NK-92 (cell line): ENCODE results near the gene OR2T4.

Experiments used
- DNase-seq: peaks from one replicate; lab custom pipeline; 2025; ENCODE audit not compliant: unreplicated experiment; lab: John Stamatoyannopoulos, UW

The OR2T4 gene, protein sequence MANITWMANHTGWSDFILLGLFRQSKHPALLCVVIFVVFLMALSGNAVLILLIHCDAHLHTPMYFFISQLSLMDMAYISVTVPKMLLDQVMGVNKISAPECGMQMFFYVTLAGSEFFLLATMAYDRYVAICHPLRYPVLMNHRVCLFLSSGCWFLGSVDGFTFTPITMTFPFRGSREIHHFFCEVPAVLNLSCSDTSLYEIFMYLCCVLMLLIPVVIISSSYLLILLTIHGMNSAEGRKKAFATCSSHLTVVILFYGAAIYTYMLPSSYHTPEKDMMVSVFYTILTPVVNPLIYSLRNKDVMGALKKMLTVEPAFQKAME

DNA sequence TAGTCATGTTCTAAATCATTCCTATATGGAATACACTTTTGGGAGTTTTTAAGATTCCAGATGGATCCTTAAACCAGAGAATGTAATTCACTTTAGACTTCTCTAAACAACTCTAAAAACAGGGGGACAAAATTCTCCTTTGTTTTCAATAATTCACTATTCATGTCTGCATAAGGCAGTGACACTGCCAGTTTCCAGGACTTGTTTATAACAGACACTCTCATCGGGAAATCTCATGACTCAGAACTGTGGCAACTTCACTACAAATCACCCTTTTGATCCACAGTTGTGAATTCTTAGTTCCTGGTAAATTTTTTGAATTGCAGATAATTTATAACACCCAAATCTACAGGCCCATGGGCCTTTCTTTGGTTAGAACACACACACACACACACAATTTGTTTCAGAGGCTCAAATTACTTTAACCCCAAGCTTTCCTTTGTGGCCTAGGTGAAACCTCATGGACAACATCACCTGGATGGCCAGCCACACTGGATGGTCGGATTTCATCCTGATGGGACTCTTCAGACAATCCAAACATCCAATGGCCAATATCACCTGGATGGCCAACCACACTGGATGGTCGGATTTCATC lies at the start of gene OR2T4:
Gene OR2T4 (plus strand): TSS at position 545 of the 595 bp plus-strand sequence. CDS start 0 bp downstream, at position 545.
- DNase-seq: no peak

DNA sequence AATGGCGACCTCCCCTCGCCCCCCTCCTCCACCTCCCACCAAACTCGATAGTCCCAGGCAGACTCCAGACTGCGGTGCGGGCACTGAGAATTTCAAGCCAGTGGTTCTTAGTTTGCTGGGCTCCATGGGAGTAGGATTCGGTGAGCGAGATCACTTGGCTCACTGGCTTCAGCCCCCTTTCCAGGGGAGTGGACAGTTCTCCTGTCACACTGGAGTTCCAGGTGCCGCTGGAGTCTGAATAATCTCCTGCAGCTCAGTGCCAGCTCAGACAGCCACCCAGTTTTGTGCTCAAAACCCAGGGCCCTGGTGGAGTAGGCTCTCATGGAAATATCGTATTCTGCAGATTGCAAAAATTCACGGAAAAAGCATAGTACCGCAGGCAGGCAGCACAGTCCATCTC lies 44.7 kb upstream of the OR2T4 start:
- no peak for DNase-seq

DNA sequence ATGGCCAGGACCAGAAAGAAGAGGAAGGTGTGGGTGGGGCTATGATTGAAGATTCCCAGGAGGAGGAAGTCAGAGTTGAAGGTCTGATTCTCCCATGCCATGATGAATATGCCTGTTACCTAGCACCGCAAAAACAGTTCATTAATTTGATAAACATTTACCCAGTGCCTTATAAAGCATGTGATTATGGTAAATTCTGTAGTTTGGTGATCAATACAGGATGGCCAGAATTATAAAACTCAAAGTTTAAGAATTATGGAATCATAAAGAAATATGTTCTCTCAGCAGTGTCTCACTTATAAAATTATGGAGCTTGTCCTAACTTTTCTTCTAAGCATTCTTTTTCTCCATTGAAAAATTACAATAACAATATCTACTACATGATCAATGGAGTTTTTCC lies 37.0 kb upstream of the OR2T4 start, which contains the start of gene OR2M7:
Gene OR2M7 (minus strand): TSS at position 101 of the 400 bp plus-strand sequence. CDS start 0 bp downstream, at position 101.
- DNase-seq: no peak

DNA sequence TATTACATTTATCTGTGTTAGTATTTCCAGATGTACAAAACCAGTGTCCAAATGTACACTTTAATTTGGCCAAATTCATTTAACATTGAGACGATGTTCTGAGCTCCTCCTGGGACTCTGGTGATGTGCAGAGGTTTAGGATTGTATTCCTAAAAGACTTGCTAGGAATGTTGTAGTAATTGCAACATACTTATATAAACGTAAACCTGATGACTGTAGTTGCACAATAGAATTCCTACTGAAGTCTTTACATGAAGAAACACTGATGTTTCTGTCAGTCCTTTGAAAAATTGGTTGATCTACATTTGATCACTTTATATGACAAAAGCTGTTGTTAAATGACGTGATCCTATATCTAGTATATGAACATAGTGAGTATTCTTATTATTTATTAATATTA lies 18.0 kb upstream of the OR2T4 start:
- no peak for DNase-seq

DNA sequence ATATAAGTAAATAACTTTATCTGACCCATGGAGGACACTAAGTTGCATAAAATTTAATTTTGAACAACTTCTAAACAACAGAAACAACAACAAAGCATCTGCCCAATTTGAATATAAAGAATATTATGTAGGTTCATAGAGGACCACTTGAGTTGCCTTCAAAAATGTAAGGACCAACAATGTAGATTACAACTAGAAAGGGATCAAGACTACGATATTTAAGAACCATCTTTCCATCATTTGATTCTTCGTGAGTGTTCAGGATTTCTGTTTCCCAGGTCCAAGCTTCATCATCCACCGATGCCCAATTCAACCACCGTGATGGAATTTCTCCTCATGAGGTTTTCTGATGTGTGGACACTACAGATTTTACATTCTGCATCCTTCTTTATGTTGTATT lies 13.0 kb upstream of the OR2T4 start, which contains the start of gene OR14C36:
Gene OR14C36 (plus strand): TSS at position 301 of the 400 bp plus-strand sequence. CDS start 0 bp downstream, at position 301.
- DNase-seq: no peak

DNA sequence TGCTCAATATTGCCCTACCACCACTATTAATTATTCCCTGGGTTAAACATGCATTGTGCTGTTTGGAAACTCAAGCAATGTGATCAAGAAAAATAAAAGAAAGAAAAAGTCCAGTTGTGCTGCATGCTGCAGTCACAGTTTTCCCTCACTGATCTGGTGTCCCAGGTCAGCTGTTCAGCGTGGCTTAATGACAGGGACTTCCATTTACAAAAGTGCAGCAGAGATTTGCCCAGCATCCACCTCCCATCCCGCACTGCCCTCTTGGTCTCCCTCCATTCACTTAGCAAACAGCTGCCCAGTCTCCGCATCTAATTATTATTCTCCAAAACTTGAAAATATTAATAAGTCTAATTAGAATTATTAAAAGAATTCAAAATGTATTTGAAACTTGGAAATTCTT lies 2.0 kb upstream of the OR2T4 start:
- DNase-seq: no peak

DNA sequence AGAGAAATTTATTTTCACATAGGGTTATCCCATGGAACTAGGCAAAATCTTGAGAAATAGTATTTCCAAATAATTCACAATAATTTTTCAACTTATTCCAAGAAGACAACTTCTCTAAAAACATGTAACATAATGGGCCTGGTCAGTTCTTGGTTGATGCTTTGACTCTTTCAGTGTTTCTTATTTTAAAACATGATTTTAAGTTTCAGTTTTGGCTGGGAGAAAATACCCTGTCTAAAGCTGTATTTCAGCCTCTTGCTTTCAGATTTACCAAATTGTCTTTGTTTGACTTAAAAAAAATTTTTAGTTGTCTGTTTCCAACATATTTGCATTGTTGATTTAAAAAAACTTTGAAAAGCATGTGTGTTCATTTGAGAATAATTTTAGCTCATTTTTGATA lies 5.1 kb downstream of the OR2T4 start:
- DNase-seq: no peak

DNA sequence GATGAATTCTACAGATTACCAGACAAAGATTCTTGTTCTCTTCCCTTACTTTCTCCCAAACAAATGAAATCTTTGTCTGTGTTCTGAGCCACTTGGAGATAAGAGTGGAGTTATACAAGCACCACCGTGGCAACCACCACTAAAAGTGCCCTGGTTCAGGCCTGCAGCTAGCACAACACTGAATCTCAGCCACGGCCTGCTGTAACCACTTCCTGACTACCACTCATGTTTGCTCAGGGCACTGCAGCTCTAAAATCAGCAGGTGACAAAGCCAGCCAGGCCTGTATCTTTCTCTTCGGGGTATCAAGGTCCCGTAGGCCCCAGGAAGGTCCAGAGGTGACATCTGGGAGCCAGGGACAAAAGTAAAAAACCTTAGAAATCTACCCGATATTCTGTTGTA lies 10.9 kb downstream of the OR2T4 start:
- no peak for DNase-seq

DNA sequence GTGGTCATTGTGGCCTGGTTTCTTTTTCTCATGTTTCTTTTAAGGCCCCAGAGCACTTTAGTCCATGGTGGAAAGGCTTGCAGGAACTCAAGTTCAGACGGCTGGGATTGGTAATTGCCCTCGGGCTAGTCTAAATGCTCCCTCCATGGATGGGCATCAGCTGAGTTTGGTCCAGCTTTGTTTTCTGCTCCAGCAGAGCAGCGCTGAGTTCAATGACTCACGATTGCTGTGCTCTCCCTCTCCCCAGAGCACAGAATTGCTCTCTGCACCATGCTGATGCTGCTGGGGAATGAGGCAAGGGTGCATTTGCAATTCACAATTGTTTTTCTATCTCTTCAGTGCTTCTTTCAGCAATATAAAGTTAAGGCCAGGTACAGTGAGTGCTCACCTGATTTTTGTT lies 12.3 kb downstream of the OR2T4 start:
- no peak for DNase-seq

DNA sequence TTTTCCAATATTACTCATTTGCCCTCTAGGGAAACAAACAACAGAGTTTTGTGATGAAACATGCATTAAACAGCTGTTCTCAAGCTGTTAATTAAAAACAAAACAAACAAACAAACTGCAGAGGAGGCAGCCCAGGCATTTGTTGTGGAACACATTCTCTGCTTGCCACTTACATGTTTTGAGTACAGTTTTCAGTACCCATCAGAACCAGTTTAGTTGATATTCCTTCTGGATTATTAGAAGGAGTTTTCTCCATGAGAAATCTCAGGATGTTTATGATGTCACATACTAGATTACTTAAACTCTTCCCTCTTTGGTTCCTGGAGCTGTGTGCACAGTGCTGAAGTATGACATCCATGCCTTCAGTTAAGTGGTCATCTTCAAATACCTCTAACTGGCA lies 14.0 kb downstream of the OR2T4 start, which contains the start of gene OR2T6:
Gene OR2T6 (plus strand): TSS at position 301 of the 400 bp plus-strand sequence. CDS start 11,863 bp downstream, outside the sequence.
- no peak for DNase-seq

DNA sequence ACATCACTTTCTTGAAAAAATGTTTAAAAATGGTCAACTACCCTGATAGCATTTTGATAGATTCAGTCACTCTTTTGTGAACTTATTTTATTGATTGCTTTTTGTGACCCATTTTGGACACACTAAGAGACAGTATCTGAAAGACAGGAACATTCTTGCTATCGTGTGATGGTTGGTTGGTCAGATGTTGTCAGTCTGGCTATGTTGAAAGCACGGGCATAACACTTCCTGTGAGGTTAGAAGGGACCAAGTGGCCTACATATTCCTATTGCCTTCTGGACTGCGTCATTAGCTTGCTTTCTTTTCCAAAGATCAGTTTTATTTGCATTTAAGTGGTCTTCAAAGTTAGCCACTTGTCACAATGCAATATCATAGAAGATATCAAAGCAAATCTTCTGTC lies 15.5 kb downstream of the OR2T4 start:
- DNase-seq: no peak

DNA sequence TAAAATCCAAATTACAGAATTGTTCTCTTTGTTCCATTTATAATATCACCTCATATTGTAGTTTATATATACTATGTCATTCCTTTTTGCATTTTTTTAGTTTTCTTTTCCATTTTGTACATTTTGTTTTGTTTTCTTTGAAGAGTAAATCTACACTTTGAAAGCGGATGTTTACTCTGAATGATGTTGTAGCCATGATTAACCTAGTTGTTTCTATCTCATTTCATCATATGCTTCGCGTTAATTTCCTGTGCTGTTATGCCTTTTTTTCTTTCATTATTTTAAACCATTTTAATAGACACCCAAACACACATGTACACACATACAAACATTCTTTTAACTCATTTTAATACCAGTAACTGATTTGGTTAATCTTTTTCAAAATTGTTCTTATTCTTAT lies 19.4 kb downstream of the OR2T4 start:
- DNase-seq: no peak

DNA sequence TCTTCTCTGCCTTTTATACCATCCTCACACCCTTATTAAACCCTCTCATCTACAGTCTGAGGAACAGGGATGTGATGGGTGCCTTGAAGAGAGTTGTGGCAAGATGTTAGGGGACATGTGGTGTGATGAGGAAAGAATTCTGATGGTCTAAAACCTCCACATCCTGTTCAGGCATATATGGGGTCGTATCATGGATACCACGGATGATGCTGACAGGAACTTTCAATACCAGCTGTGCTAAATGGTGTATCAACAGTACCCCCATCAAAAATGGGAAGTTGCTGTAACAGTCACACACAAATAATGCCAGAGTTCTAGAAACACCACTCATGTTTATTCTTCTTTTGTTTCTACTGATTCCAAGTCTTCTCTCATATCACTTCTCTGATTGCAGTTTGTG lies 27.0 kb downstream of the OR2T4 start:
- DNase-seq: no peak

DNA sequence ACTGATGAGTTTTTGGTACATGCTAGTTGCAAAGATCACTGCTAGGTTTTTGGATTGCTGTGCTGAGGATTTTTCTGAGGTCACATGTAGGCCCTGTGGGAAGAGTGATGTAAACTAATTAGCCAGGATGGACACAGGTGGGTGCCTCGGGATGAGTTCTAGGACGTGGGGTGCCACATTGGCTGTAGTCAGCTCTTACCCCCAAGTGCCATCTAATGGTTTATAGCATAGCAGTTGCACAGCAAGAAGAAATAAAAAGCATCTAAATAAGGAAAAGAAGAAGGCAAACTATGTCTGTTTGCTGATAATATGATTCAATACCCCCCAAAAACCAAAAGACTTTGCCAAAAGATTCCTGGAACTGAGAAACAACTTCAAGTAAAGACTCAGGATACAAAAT lies 31.6 kb downstream of the OR2T4 start:
- no peak for DNase-seq

DNA sequence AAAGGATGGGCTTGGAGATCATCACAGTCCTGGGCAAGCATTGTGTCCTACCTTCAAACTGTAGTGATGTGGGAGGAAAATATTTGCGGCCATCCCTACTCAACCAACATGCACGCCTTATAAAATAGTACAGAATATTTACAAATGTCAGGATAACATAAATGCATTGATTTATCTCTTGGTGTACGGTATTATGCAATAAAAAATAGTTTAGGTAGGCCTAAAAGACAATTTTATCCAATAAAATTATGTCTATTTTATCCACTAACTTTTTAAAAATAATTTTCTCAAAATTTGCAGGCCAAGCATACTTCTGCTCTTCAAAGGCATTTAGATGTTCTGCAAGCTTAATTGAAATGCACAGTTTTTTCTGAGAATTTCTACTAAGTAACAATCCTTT lies 41.3 kb downstream of the OR2T4 start, which contains the start of gene OR2T1:
Gene OR2T1 (plus strand): TSS at position 301 of the 400 bp plus-strand sequence. CDS start 3,100 bp downstream, outside the sequence.
- DNase-seq: no peak

DNA sequence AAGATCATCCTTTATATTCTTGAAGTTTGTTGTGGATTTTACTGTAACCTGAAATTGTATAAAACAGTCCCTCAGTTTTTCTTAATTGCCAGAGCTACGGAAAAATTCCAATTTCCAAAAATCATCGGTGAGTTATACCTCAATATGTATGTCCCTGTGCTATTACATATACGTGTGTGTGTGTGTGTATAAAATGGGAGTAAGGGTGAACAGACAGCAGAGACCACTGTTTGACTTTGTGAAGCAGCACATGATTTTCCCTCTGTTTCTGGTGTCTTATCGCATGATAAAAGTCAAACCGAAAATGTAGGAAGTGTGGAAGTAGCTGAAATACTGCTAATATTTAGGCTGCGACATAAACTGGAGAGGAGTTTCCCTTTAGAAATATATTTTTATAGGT lies 42.6 kb downstream of the OR2T4 start:
- DNase-seq: no peak

DNA sequence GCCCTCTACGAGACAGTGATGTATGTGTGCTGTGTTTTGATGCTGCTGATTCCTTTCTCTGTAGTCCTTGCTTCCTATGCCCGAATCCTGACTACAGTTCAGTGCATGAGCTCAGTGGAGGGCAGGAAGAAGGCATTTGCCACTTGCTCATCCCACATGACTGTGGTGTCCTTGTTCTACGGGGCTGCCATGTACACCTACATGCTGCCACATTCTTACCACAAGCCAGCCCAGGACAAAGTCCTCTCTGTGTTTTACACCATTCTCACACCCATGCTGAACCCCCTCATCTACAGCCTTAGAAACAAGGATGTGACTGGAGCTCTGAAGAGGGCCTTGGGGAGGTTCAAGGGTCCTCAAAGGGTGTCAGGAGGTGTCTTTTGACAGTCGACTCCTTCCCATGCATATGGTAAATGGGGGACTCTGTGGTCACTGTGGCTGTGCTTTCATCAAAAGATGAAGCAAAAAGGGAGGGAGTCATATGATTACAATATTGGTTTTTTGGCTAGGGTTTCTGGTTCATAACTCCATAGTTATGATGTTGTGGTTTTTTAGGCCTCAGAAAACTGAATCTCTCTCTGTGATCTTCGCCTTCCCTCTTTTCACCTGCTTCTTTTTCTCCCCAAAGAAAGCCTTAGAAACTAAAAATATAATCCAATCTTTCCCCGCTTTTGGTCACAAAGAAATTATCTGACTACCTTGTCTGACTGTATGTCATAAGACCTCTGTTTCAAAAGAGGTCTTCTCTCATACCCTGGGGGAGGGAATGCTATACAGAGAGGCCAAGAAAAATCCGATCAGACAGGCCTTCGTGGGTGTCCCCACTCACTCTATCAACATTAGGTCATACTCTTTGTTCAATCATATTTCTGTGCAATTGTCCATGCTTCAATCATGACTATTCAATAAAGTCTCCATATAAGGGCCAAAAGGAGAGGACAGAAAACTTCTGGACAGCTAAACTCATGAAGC lies 45.5 kb downstream of the OR2T4 start:
- no peak for DNase-seq
